Measurements from ENCODE around the gene INF2.

GRCh38 chr14:104692261-104692938 lies 3.0 kb downstream of the INF2 start:
- TF ChIP-seq CTCF (IDR thresholded peaks at IDR 0.05; ENCODE audit: insufficient read depth, low read length) (no peak), REST (IDR thresholded peaks at IDR 0.05; ENCODE audit: insufficient replicate concordance, low read depth) (no peak), POLR2AphosphoS5 (IDR thresholded peaks at IDR 0.05; ENCODE audit: low read depth) (no peak), GABPA (IDR thresholded peaks at IDR 0.05; ENCODE audit: low read depth) (no peak), SPI1 (IDR thresholded peaks at IDR 0.05; ENCODE audit: borderline replicate concordance, low read depth) (no peak)
